GM18517 (cell line): Measurements from ENCODE around the gene NIF3L1.
"Not testable (repeated sequence)": the region's sequence is repeated elsewhere in the genome, so short reads cannot be mapped to it uniquely, and the experiment has no call there.

ENCODE experiments used
- ATAC-seq: cut with Tn5 transposase; IDR thresholded peaks from one replicate; pipeline ENCODE4 v1.9.1; 2021; ENCODE audit warnings: mild to moderate bottlenecking, moderate library complexity; ENCODE audit not compliant: unreplicated experiment

NIF3L1 gene

GRCh38 chr2:200871151-200871550 is 18.0 kb upstream of the NIF3L1 start:
- no peak for ATAC-seq

GRCh38 chr2:200873560-200873959 is 15.6 kb upstream of the NIF3L1 start:
- ATAC-seq: no peak

GRCh38 chr2:200877443-200877842 is 11.7 kb upstream of the NIF3L1 start:
- ATAC-seq: no peak

- ATAC-seq: no peak
These were observed 10.8 kb upstream of the NIF3L1 start for GRCh38 chr2:200878289-200878880.

GRCh38 chr2:200881715-200882249 is 7.4 kb upstream of the NIF3L1 start:
- not testable (repeated sequence) for ATAC-seq

GRCh38 chr2:200899482-200899881 is 10.3 kb downstream of the NIF3L1 start:
- no peak for ATAC-seq

GRCh38 chr2:200901459-200902072 is 12.4 kb downstream of the NIF3L1 start:
- peak; percentile 95 for ATAC-seq

- ATAC-seq: no peak
These were observed 16.6 kb downstream of the NIF3L1 start for GRCh38 chr2:200905618-200906296.

GRCh38 chr2:200909958-200910357 is 20.8 kb downstream of the NIF3L1 start:
- ATAC-seq: no peak

GRCh38 chr2:200913654-200914053 is 24.5 kb downstream of the NIF3L1 start:
- no peak for ATAC-seq

- no peak for ATAC-seq
These were observed 33.3 kb downstream of the NIF3L1 start for GRCh38 chr2:200922439-200922838.

GRCh38 chr2:200929334-200930249 is 40.4 kb downstream of the NIF3L1 start:
- ATAC-seq: no peak

- ATAC-seq: no peak
These were observed 41.9 kb downstream of the NIF3L1 start for GRCh38 chr2:200930947-200931626.

GRCh38 chr2:200939832-200940231 is 50.7 kb downstream of the NIF3L1 start:
- ATAC-seq: no peak

GRCh38 chr2:200943527-200944105 is 54.4 kb downstream of the NIF3L1 start:
- no peak for ATAC-seq

GRCh38 chr2:200944467-200945394 is 55.6 kb downstream of the NIF3L1 start:
- ATAC-seq: peak; percentile 52

GRCh38 chr2:200945395-200945729 is 56.2 kb downstream of the NIF3L1 start:
- ATAC-seq: no peak

- ATAC-seq: no peak
These were observed 61.2 kb downstream of the NIF3L1 start for GRCh38 chr2:200950378-200950777.
